RWPE1 (cell line): ENCODE measurements around the gene C17orf50.

Experiments used
- CTCF ChIA-PET: fragments of 350-600 bp; sonication (Branson Sonifier 250); formaldehyde crosslinking; extraction: SDS; loops from one replicate; lab custom pipeline; 2021; lab: Yijun Ruan, JAX
- POLR2A ChIA-PET: fragments of 400-600 bp; formaldehyde crosslinking; extraction: SDS; loops from one replicate; lab custom pipeline; 2020; ENCODE audit warnings: antibody characterized with exemption; ENCODE audit not compliant: low non-redundant PET; lab: Yijun Ruan, JAX
- DNase-seq: peaks from one replicate; pipeline ENCODE4 v3.0.0; 2012; ENCODE audit warnings: low spot score
- H3K27ac ChIP-seq: fragments of 450-650 bp; 2 replicates; pipeline ENCODE4 v1.5.1; 2017
- TF ChIP-seq, protein P1 (sequence below): fragments of 450-650 bp; conservative IDR thresholded peaks from 2 replicates; pipeline ENCODE4 v1.5.1; 2017; ENCODE audit warnings: low read depth, mild to moderate bottlenecking

Gene C17orf50

GRCh38 chr17:35784895-35785294, 24.2 kb downstream of the C17orf50 start:
- POLR2A ChIA-PET = interaction anchor here (0.9 to 1.0 kb wide), 2 partner anchors 10 to 24 kb away, joined by 3 to 7 read pairs; partner anchors contain the start of gene TAF15
- H3K27ac ChIP-seq = peak overlapping the region; percentile 98
- CTCF ChIA-PET = interaction anchor here (1.0 to 2.4 kb wide), 3 partner anchors 15 to 21 kb away, joined by 4 to 15 read pairs (median 7); no protein-coding TSS in a partner anchor
- TF ChIP-seq, protein P1, sequence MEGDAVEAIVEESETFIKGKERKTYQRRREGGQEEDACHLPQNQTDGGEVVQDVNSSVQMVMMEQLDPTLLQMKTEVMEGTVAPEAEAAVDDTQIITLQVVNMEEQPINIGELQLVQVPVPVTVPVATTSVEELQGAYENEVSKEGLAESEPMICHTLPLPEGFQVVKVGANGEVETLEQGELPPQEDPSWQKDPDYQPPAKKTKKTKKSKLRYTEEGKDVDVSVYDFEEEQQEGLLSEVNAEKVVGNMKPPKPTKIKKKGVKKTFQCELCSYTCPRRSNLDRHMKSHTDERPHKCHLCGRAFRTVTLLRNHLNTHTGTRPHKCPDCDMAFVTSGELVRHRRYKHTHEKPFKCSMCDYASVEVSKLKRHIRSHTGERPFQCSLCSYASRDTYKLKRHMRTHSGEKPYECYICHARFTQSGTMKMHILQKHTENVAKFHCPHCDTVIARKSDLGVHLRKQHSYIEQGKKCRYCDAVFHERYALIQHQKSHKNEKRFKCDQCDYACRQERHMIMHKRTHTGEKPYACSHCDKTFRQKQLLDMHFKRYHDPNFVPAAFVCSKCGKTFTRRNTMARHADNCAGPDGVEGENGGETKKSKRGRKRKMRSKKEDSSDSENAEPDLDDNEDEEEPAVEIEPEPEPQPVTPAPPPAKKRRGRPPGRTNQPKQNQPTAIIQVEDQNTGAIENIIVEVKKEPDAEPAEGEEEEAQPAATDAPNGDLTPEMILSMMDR = no peak
- DNase-seq = peak; percentile 98

- DNase-seq = no peak
- TF ChIP-seq, protein P1 = no peak
- POLR2A ChIA-PET = interaction anchor here (0.6 kb wide), 1 partner anchor 199 kb away, joined by 4 read pairs; no protein-coding TSS in a partner anchor
- H3K27ac ChIP-seq = peak overlapping the region; percentile 82
- CTCF ChIA-PET = interaction anchor here (0.6 kb wide), 1 partner anchor 362 kb away, joined by 3 read pairs; no protein-coding TSS in a partner anchor
These were observed 26.3 kb downstream of the C17orf50 start for GRCh38 chr17:35786941-35787432.

GRCh38 chr17:35788477-35789368, 28.0 kb downstream of the C17orf50 start:
- POLR2A ChIA-PET = interaction anchor here (0.7 kb wide), 1 partner anchor 8 kb away, joined by 3 read pairs; no protein-coding TSS in a partner anchor
- peak; percentile 89 for DNase-seq
- CTCF ChIA-PET = interaction anchor here (0.8 kb wide), 1 partner anchor 18 kb away, joined by 4 read pairs; no protein-coding TSS in a partner anchor
- H3K27ac ChIP-seq = peak overlapping the region; percentile 82
- TF ChIP-seq, protein P1 = no peak

DNA sequence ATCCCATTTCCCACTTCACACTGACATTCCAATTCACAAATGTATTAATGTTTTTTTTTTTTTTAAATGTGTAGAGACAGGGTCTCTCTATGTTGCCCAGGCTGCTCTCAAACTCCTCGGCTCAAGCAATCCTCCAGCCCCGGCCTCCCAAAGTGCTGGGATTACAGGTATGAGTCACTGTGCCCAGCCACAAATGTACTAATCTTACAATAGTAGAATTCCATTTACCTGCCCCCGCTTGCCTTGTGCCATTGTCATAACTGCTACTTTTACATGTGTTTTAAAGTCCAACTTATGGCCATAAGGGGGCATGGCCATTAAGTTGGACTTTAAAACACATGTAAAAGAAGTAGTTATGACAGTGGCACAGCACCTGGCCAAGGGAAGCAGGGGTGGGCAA, 30.2 kb downstream of the C17orf50 start:
- ChIA-PET CTCF (no interaction called here), POLR2A (no interaction called here)
- peak overlapping the region; percentile 76 for H3K27ac ChIP-seq
- TF ChIP-seq, protein P1 = no peak
- DNase-seq = no peak

DNA sequence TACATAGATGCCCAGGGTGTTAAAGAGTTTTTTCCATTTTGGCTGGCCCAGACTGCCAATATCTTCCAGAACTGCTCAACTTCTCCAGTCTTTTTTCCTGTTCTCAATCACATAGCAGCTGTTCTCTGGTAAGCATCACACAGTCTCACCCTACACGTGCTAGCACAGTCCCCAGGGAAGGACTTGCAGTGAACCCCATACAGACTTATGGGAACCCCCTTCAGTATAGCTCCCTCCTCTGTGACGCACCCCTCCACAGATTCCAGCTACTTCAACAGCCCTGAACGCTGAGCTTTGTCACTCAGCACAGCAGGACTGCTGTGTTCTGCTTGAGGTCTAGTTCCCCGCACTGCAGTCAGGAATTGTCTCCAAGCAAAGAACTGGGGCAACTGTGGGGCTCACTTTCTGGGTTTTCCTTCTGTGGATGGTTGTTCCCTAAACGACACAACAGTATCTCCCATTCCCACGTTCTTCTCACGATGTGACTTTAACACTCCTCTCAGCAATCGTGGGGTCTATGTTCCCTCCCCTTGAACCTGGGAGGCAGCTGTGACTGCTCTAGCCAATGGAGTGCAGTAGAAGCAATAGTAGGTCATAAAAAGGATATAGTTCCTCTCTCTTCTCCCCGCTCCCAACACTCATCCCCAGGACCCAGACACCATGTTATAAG, 31.1 kb downstream of the C17orf50 start:
- ChIA-PET CTCF (interaction anchor here (1.1 kb wide), 1 partner anchor 13 kb away, joined by 3 read pairs; no protein-coding TSS in a partner anchor), POLR2A (no interaction called here)
- no peak for DNase-seq
- TF ChIP-seq, protein P1 = no peak
- peak overlapping the region; percentile 76 for H3K27ac ChIP-seq

DNA sequence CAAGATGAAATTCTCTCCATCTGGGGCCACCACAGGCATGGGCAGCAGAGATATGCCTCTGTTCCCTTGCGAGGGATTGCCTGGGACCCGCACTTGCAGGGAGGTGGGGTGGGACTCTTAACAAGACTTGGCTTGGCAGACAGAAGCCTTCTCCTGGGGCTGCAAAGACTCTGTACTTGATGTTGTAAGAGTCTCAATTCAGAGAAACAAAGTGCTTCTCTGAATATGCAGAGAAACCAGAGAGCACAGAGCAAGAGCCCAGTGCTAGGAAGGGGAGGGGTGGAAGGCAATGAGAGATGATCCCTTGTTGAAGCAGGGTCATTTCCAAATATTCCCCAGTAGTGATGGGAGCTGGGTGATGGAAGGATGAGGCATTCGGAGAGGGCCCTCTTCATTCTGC, 32.6 kb downstream of the C17orf50 start:
- CTCF ChIA-PET = interaction anchor here (1.6 to 2.8 kb wide), 2 partner anchors 12 to 29 kb away, joined by 6 to 22 read pairs; no protein-coding TSS in a partner anchor
- POLR2A ChIA-PET = no interaction called here
- no peak for DNase-seq

More for the DNA sequence above, 32.6 kb downstream of the C17orf50 start:
- TF ChIP-seq, protein P1 = no peak
- peak overlapping the region; percentile 94 for H3K27ac ChIP-seq
